Neuronal stem cell (in vitro differentiated cells): ENCODE data around the gene HABP4.

Experiments used
- DNase-seq: peaks from one replicate; pipeline ENCODE4 v3.0.0-alpha.2; 2013; ENCODE audit warnings: low spot score
- H2AFZ ChIP-seq: one replicate; pipeline ENCODE4 v1.6.1; 2013; ENCODE audit warnings: mild to moderate bottlenecking, low read length, inconsistent platforms
- H2AK5ac ChIP-seq: 2 replicates; pipeline ENCODE4 v1.6.1; 2013; ENCODE audit warnings: low read depth, mild to moderate bottlenecking, inconsistent platforms, low read length, moderate library complexity, mixed read lengths
- H2BK120ac ChIP-seq: 2 replicates; pipeline ENCODE4 v1.6.1; 2013; ENCODE audit warnings: low read depth, mild to moderate bottlenecking, inconsistent platforms, low read length, moderate library complexity, mixed read lengths
- H2BK12ac ChIP-seq: one replicate; pipeline ENCODE4 v1.6.1; 2013; ENCODE audit warnings: low read length, inconsistent platforms
- H2BK15ac ChIP-seq: 2 replicates; pipeline ENCODE4 v1.6.1; 2013; ENCODE audit warnings: mild to moderate bottlenecking, low read length, inconsistent platforms, mixed read lengths
- H2BK5ac ChIP-seq: one replicate; pipeline ENCODE4 v1.6.1; 2013; ENCODE audit warnings: inconsistent platforms, mild to moderate bottlenecking, low read length, moderate library complexity
- H3K14ac ChIP-seq: one replicate; pipeline ENCODE4 v1.6.1; 2013; ENCODE audit warnings: low read length, inconsistent platforms
- H3K18ac ChIP-seq: 2 replicates; pipeline ENCODE4 v1.6.1; 2013; ENCODE audit warnings: low read length, inconsistent platforms
- H3K23ac ChIP-seq: 2 replicates; pipeline ENCODE4 v1.6.1; 2013; ENCODE audit warnings: low read depth, mild to moderate bottlenecking, mixed read lengths, low read length, inconsistent platforms; ENCODE audit not compliant: poor library complexity
- H3K27ac ChIP-seq: replicated peaks from 3 replicates; pipeline ENCODE4 v1.5.1; 2013; ENCODE audit warnings: low read length, inconsistent platforms
- H3K27me3 ChIP-seq, 3 experiments: 2 replicates each; pipeline ENCODE4 v1.6.1; 2013; ENCODE audit warnings: low read length in 3 of 3, mild to moderate bottlenecking in 2 of 3, inconsistent platforms in 1 of 3, low read depth in 1 of 3, mixed read lengths in 1 of 3, moderate library complexity in 1 of 3; ENCODE audit not compliant: control insufficient read depth in 3 of 3, insufficient read depth in 3 of 3
- H3K36me3 ChIP-seq, 2 donors: replicated peaks in 1 of 2; 2 replicates each; pipeline ENCODE4 v1.6.1; 2013; ENCODE audit warnings: low read length in 2 of 2; ENCODE audit not compliant: control insufficient read depth in 2 of 2, insufficient read depth in 2 of 2
- H3K4ac ChIP-seq: 2 replicates; pipeline ENCODE4 v1.6.1; 2013; ENCODE audit warnings: inconsistent platforms, mild to moderate bottlenecking, low read length, moderate library complexity
- H3K4me1 ChIP-seq, 2 donors: 1 replicate in 1 of 2; 2 replicates in 1 of 2; pipeline ENCODE4 v1.6.1; 2013; ENCODE audit warnings: low read length in 2 of 2, low read depth in 1 of 2; ENCODE audit not compliant: control insufficient read depth in 2 of 2, insufficient read depth in 1 of 2
- H3K4me2 ChIP-seq: one replicate; pipeline ENCODE4 v1.6.1; 2013; ENCODE audit warnings: mild to moderate bottlenecking, low read length, inconsistent platforms; ENCODE audit not compliant: insufficient read depth, poor library complexity, severe bottlenecking
- H3K4me3 ChIP-seq, 2 donors: 2 replicates each; pipeline ENCODE4 v1.5.1; 2013; ENCODE audit warnings: low read length in 2 of 2, mild to moderate bottlenecking in 2 of 2, inconsistent platforms in 1 of 2, moderate library complexity in 1 of 2
- H3K79me1 ChIP-seq: one replicate; pipeline ENCODE4 v1.6.1; 2013; ENCODE audit warnings: low read depth, mild to moderate bottlenecking, inconsistent platforms, low read length, moderate library complexity
- H3K9ac ChIP-seq: one replicate; pipeline ENCODE4 v1.6.1; 2013; ENCODE audit warnings: mild to moderate bottlenecking, low read depth, low read length, inconsistent platforms; ENCODE audit not compliant: poor library complexity
- H3K9me3 ChIP-seq, 2 donors: replicated peaks in 1 of 2; 2 replicates each; pipeline versions ENCODE3 to v1.6.1; 2013; ENCODE audit warnings: low read length in 2 of 2, mild to moderate bottlenecking in 2 of 2, inconsistent platforms in 1 of 2, low read depth in 1 of 2, mixed read lengths in 1 of 2, moderate library complexity in 1 of 2; ENCODE audit not compliant: control insufficient read depth in 2 of 2, insufficient read depth in 1 of 2
- H4K8ac ChIP-seq: one replicate; pipeline ENCODE4 v1.6.1; 2013; ENCODE audit warnings: low read depth, mild to moderate bottlenecking, inconsistent platforms, low read length, moderate library complexity
- H4K91ac ChIP-seq: one replicate; pipeline ENCODE4 v1.6.1; 2013; ENCODE audit warnings: low read length, low read depth, mild to moderate bottlenecking, inconsistent platforms; ENCODE audit not compliant: poor library complexity
- WGBS, 2 donors: extraction: QIAGEN DNeasy Blood & Tissue Kit; methylation state at CpG; one replicate each; pipeline ENCODE4 v1.1.7; 2013; ENCODE audit warnings: missing lambda C conversion rate in 2 of 2, mixed read lengths in 1 of 2; ENCODE audit not compliant: insufficient read length in 2 of 2, insufficient replicate concordance in 1 of 2; ENCODE audit errors: extremely low coverage in 2 of 2; 5-methylcytosine and 5-hydroxymethylcytosine counted together

HABP4 gene

GRCh38 chr9:96483197-96483596 lies 33.2 kb downstream of the HABP4 start:
- no peaks in the 10 kb centered on the region for H3K9me3 ChIP-seq
- H2BK5ac ChIP-seq: no peak overlapping the region
- H2AK5ac ChIP-seq: no peak overlapping the region
- no peak overlapping the region for H3K4me2 ChIP-seq
- no peak overlapping the region for H3K4ac ChIP-seq
- H2AFZ ChIP-seq: no peak overlapping the region
- no peak overlapping the region for H2BK12ac ChIP-seq
- no peak overlapping the region for H2BK120ac ChIP-seq
- H3K14ac ChIP-seq: no peak overlapping the region
- no peak overlapping the region for H3K9ac ChIP-seq
- no peak overlapping the region for H2BK15ac ChIP-seq
- no CpG with 5 or more reads among the region's 4 CpGs for WGBS, 2 donors
- H3K27ac ChIP-seq: no peak overlapping the region
- H3K4me1 ChIP-seq: no peaks in the 10 kb centered on the region
- H3K4me3 ChIP-seq: no peak overlapping the region
- no peaks in the 10 kb centered on the region for H3K79me1 ChIP-seq
- no peak overlapping the region for H3K18ac ChIP-seq
- no peak overlapping the region for H4K8ac ChIP-seq
- no peak overlapping the region for H3K23ac ChIP-seq
- peaks cover 7 to 81% of the 10 kb centered on the region in 2 donors for H3K36me3 ChIP-seq
- H4K91ac ChIP-seq: no peak overlapping the region
- DNase-seq: no peak
- H3K27me3 ChIP-seq: no peaks in the 10 kb centered on the region

- no peak overlapping the region for H2BK12ac ChIP-seq
- H3K18ac ChIP-seq: no peak overlapping the region
- no peak overlapping the region for H3K4me2 ChIP-seq
- WGBS, 2 donors: no CpG with 5 or more reads among the region's 3 CpGs
- H3K9ac ChIP-seq: no peak overlapping the region
- H3K4me3 ChIP-seq: no peak overlapping the region
- H3K27ac ChIP-seq: no peak overlapping the region
- H3K23ac ChIP-seq: no peak overlapping the region
- H4K8ac ChIP-seq: no peak overlapping the region
- H2AK5ac ChIP-seq: no peak overlapping the region
- H3K14ac ChIP-seq: no peak overlapping the region
- no peak overlapping the region for H2BK15ac ChIP-seq
- no peaks in the 10 kb centered on the region for H3K9me3 ChIP-seq
- no peak overlapping the region for H2AFZ ChIP-seq
- no peaks in the 10 kb centered on the region for H3K4me1 ChIP-seq
- H3K27me3 ChIP-seq: no peaks in the 10 kb centered on the region
- H3K4ac ChIP-seq: no peak overlapping the region
- H3K36me3 ChIP-seq: peaks cover 13 to 83% of the 10 kb centered on the region in 2 donors
- no peak overlapping the region for H4K91ac ChIP-seq
- no peak overlapping the region for H2BK120ac ChIP-seq
- H2BK5ac ChIP-seq: no peak overlapping the region
- H3K79me1 ChIP-seq: no peaks in the 10 kb centered on the region
- no peak for DNase-seq
These were observed 33.9 kb downstream of the HABP4 start for GRCh38 chr9:96483733-96484390.

- no peak for DNase-seq
- no peak overlapping the region for H4K8ac ChIP-seq
- H2BK120ac ChIP-seq: no peak overlapping the region
These were observed 34.6 kb downstream of the HABP4 start for GRCh38 chr9:96484521-96484931.

GRCh38 chr9:96485280-96485679 lies 35.3 kb downstream of the HABP4 start:
- Histone ChIP-seq H3K4me1 (no peaks in the 10 kb centered on the region), H3K27me3 (no peaks in the 10 kb centered on the region), H3K18ac (peak overlapping the region; percentile 6), H3K4me2 (no peak overlapping the region), H3K23ac (no peak overlapping the region), H2BK120ac (no peak overlapping the region), H2BK15ac (no peak overlapping the region), H2AFZ (no peak overlapping the region), H3K4me3 (no peak overlapping the region), H3K9me3 (no peaks in the 10 kb centered on the region), H2BK12ac (no peak overlapping the region), H3K36me3 (peaks cover 20 to 88% of the 10 kb centered on the region in 2 donors), H4K91ac (no peak overlapping the region), H3K14ac (no peak overlapping the region), H2AK5ac (no peak overlapping the region), H3K9ac (no peak overlapping the region), H2BK5ac (no peak overlapping the region), H3K4ac (no peak overlapping the region), H4K8ac (no peak overlapping the region), H3K79me1 (no peaks in the 10 kb centered on the region), H3K27ac (no peak overlapping the region)
- no peak for DNase-seq
- no CpG with 5 or more reads among the region's 16 CpGs for WGBS, 2 donors

More at GRCh38 chr9:96484521-96484931, 34.6 kb downstream of the HABP4 start:
- H3K9ac ChIP-seq: no peak overlapping the region
- no peak overlapping the region for H3K27ac ChIP-seq
- no peak overlapping the region for H3K14ac ChIP-seq
- H2AFZ ChIP-seq: no peak overlapping the region
- H3K9me3 ChIP-seq: no peaks in the 10 kb centered on the region
- no peak overlapping the region for H3K4ac ChIP-seq
- H3K4me3 ChIP-seq: no peak overlapping the region
- H3K79me1 ChIP-seq: no peaks in the 10 kb centered on the region
- no peak overlapping the region for H3K18ac ChIP-seq
- H2AK5ac ChIP-seq: no peak overlapping the region
- no peak overlapping the region for H2BK15ac ChIP-seq
- H2BK12ac ChIP-seq: no peak overlapping the region
- H3K23ac ChIP-seq: no peak overlapping the region
- no peaks in the 10 kb centered on the region for H3K4me1 ChIP-seq
- no peak overlapping the region for H3K4me2 ChIP-seq
- H3K36me3 ChIP-seq: peaks cover 16 to 86% of the 10 kb centered on the region in 2 donors
- WGBS, 2 donors: no CpG with 5 or more reads among the region's 4 CpGs
- H2BK5ac ChIP-seq: no peak overlapping the region
- no peak overlapping the region for H4K91ac ChIP-seq
- no peaks in the 10 kb centered on the region for H3K27me3 ChIP-seq
